Heart right ventricle (tissue), 16 donors: ENCODE measurements around the gene POGZ. TPM values are rescaled to one million over a fixed set of nuclear protein-coding genes. Genes with fewer than 3 reads are reported as not detected.

Source experiments
- ATAC-seq, 8 donors: fragments of 200-7000 bp; cut with Tn5 transposase; one replicate each; pipeline ENCODE4 v1.9.1; 2020; ENCODE audit warnings: mild to moderate bottlenecking in 8 of 8, moderate library complexity in 8 of 8, moderate number of reproducible peaks in 1 of 8
- DNase-seq, 2 donors: peaks; one replicate each; pipeline ENCODE4 v3.0.0-alpha.2; 2020
- H3K27ac ChIP-seq, 10 donors: fragments of 200-600 bp; sonication (generic) in 2 of 10; one replicate each; pipeline versions ENCODE4 v1.5.0 to v1.8.0; 2020 to 2022; ENCODE audit warnings: mild to moderate bottlenecking in 3 of 10
- H3K27me3 ChIP-seq, 7 donors: fragments of 200-600 bp; one replicate each; pipeline ENCODE4 v1.8.0; 2021 to 2022; ENCODE audit warnings: mild to moderate bottlenecking in 2 of 7
- H3K36me3 ChIP-seq, 9 donors: fragments of 200-600 bp; sonication (generic) in 1 of 9; one replicate each; pipeline versions ENCODE4 v1.5.0 to v1.8.0; 2020 to 2022; ENCODE audit warnings: mild to moderate bottlenecking in 2 of 9
- H3K4me1 ChIP-seq, 9 donors: fragments of 200-600 bp; sonication (generic) in 1 of 9; one replicate each; pipeline versions ENCODE4 v1.5.0 to v1.8.0; 2020 to 2022; ENCODE audit warnings: mild to moderate bottlenecking in 4 of 9
- H3K4me3 ChIP-seq, 10 donors: fragments of 200-600 bp; sonication (generic) in 2 of 10; one replicate each; pipeline versions ENCODE4 v1.5.0 to v1.8.0; 2020 to 2022; ENCODE audit warnings: mild to moderate bottlenecking in 7 of 10, moderate library complexity in 2 of 10
- H3K9me3 ChIP-seq, 11 donors: fragments of 200-600 bp in 10 of 11; sonication (generic) in 2 of 11; one replicate each; pipeline versions ENCODE4 v1.5.0 to v1.8.0; 2013 to 2022; ENCODE audit warnings: mild to moderate bottlenecking in 2 of 11, control low read depth in 1 of 11, moderate library complexity in 1 of 11
- WGBS, 2 donors: extraction: QIAGEN DNeasy Blood & Tissue Kit; methylation state at CpG; one replicate each; pipeline ENCODE4 v1.1.7; 2013; ENCODE audit warnings: inconsistent platforms in 1 of 2; 5-methylcytosine and 5-hydroxymethylcytosine counted together
- intact Hi-C, 10 donors: fragments of 100-400 bp; cut with DNase I; formaldehyde crosslinking; loops; one replicate each; pipeline versions ENCODE4 v1.11.1 to v1.14.2; 2022
- long read RNA-seq, 3 donors: library from polyadenylated mRNA; unstranded; transcript quantifications; one replicate each; pipeline ENCODE4 v2.0.0, GENCODE V29; 2020 to 2021
- polyA plus RNA-seq, 2 donors: library from polyadenylated mRNA; stranded (reverse); fragments of 200-250 nt; gene quantifications; one replicate each; pipeline ENCODE4 v1.2.3, GENCODE V29; 2013
- total RNA-seq, 10 donors: library from RNA; stranded (reverse); fragmentation: NEBNext Ultra II Directional in 3 of 10; extraction: Animal tissue kit (Norgen Biotek cat#: 25700) in 3 of 10; gene quantifications; one replicate each; pipeline versions ENCODE4 v1.2.1 to v1.2.4, GENCODE V29; 2021 to 2023
- TF ChIP-seq, protein P1 (sequence below), 9 donors: fragments of 200-600 bp; sonication (generic) in 2 of 9; IDR thresholded peaks; one replicate each; pipeline versions ENCODE4 v1.5.0 to v1.8.0; 2021 to 2022; ENCODE audit warnings: antibody characterized with exemption in 9 of 9, mild to moderate bottlenecking in 5 of 9, moderate library complexity in 1 of 9
- donor health status: Arrhythmogenic right ventricular cardiomyopathy.
- donor health status: ischemic (EF 13 %, LVEDD 7.1; RV severe dilation, severe dysfunction).
- donor health status: healthy with polysubstance abuse.
- donor health status: DM: no; HTN: yes; CAD: no.
- donor health status: DM: no; HTN: no; CAD: no.
- donor health status: ischemic (EF 25% LVEDD 6.9; RV normal size, moderate dysfunction).
- donor health status: ischemic (EF 25% LVEDD 5.7; RV mildly dilated, moderate dysfunction).
- donor health status: healthy.
- donor health status: DM: yes; HTN: yes; CAD: no.
- donor health status: Ischemic cardiomyopathy.
- donor health status: ischemic (EF 35%, LVEDD 5.7; RV mildly dilated, moderate dysfunction).
- donor health status: nonischemic (EF 11% LVEDD 7.7; RV severe dilation, severe dysfunction).
- donor health status: DM: yes; HTN: yes; CAD: no.
- donor health status: PGD.
- donor health status: ischemic (EF 29% LVEDD 5.4; RV normal size, mild dysfunction).
- donor health status: nonischemic (EF 23%, LVEDD 6.1; RV moderate dilation, normal function).

POGZ gene, protein sequence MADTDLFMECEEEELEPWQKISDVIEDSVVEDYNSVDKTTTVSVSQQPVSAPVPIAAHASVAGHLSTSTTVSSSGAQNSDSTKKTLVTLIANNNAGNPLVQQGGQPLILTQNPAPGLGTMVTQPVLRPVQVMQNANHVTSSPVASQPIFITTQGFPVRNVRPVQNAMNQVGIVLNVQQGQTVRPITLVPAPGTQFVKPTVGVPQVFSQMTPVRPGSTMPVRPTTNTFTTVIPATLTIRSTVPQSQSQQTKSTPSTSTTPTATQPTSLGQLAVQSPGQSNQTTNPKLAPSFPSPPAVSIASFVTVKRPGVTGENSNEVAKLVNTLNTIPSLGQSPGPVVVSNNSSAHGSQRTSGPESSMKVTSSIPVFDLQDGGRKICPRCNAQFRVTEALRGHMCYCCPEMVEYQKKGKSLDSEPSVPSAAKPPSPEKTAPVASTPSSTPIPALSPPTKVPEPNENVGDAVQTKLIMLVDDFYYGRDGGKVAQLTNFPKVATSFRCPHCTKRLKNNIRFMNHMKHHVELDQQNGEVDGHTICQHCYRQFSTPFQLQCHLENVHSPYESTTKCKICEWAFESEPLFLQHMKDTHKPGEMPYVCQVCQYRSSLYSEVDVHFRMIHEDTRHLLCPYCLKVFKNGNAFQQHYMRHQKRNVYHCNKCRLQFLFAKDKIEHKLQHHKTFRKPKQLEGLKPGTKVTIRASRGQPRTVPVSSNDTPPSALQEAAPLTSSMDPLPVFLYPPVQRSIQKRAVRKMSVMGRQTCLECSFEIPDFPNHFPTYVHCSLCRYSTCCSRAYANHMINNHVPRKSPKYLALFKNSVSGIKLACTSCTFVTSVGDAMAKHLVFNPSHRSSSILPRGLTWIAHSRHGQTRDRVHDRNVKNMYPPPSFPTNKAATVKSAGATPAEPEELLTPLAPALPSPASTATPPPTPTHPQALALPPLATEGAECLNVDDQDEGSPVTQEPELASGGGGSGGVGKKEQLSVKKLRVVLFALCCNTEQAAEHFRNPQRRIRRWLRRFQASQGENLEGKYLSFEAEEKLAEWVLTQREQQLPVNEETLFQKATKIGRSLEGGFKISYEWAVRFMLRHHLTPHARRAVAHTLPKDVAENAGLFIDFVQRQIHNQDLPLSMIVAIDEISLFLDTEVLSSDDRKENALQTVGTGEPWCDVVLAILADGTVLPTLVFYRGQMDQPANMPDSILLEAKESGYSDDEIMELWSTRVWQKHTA (N-terminal part only)
- total RNA-seq (10 to 100 TPM; 36.7 to 58.6 (median 48.9) TPM), polyA plus RNA-seq (10 to 100 TPM in 1 of 2 donors, 1 to 10 TPM in 1; 8.2 to 34.7 TPM)
- long read RNA-seq, donor 1, partial matches to known transcripts, result 2 of 5 reads
- long read RNA-seq, donor 1, other reads (novel, unspliced or antisense), result 3 of 5 reads
- long read RNA-seq, donor 2, partial matches to known transcripts, result 3 of 6 reads
- long read RNA-seq, donor 2, other reads (novel, unspliced or antisense), result 2 of 6 reads
- long read RNA-seq, donor 3, partial matches to known transcripts, result 10 of 24 reads
- long read RNA-seq, donor 3, other reads (novel, unspliced or antisense), result 13 of 24 reads

DNA sequence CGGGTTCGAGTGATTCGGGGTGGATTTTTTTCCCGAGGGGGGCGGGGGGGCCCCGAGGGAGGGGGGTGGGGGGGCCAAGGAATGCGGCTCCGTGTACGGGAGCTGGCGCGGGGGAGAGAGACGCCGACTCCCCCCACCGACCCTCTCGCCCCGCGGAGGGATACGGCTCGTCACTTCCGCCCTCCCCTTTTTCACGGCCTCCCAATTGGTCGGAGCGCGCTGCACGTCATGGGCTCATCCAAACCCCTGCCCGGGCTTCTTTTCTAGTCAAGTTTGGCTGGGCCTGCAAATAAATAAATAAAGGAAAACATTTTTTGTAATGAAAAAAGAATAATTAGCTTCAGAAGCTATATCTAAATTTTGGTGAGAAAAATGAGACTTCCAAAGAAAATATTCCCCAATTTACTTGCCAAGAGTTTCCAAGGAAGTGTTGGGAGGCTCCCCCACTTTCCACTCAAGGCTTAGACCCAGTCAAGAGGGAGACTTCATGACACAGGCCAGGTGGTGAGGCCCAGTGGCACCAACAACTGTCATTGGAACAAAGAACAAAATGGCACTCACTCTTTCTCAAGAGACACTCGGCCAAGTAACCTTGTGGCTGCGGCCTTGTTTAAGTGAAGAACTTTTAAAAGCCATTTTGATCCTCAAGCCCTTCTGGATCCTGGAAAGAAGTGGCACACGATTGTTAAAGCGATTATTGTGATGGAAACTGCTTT lies at the start of gene POGZ:
Gene POGZ (minus strand): TSS at position 164 of the 716 bp plus-strand sequence. CDS start 17,290 bp downstream, outside the sequence.
- 12 to 14% methylated on average over 27 to 30 of the region's 30 CpGs for WGBS, 2 donors
- Histone ChIP-seq H3K9me3 (no peaks in the 10 kb centered on the region), H3K4me1 (peaks cover 9 to 40% (median 32%) of the 10 kb centered on the region in 9 donors), H3K27ac (peak within 1 kb of the TSS; percentile 93 to 99 (median 96)), H3K36me3 (peaks cover 0 to 3% (median 0%) of the 10 kb centered on the region in 9 donors), H3K4me3 (peak within 1 kb of the TSS; percentile 54 to 84 (median 74)), H3K27me3 (peaks cover 0 to 7% (median 0%) of the 10 kb centered on the region in 7 donors)
- intact Hi-C loops, result loop anchor here in 5 of 10 donors (1.0 to 10.0 kb wide), 3 partner anchors 13 to 375 kb away; partner anchors contain the start of genes C2CD4D (in 1 of the 5) and RORC (in 1 of the 5)
- TF ChIP-seq, protein P1, sequence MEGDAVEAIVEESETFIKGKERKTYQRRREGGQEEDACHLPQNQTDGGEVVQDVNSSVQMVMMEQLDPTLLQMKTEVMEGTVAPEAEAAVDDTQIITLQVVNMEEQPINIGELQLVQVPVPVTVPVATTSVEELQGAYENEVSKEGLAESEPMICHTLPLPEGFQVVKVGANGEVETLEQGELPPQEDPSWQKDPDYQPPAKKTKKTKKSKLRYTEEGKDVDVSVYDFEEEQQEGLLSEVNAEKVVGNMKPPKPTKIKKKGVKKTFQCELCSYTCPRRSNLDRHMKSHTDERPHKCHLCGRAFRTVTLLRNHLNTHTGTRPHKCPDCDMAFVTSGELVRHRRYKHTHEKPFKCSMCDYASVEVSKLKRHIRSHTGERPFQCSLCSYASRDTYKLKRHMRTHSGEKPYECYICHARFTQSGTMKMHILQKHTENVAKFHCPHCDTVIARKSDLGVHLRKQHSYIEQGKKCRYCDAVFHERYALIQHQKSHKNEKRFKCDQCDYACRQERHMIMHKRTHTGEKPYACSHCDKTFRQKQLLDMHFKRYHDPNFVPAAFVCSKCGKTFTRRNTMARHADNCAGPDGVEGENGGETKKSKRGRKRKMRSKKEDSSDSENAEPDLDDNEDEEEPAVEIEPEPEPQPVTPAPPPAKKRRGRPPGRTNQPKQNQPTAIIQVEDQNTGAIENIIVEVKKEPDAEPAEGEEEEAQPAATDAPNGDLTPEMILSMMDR (IDR thresholded peaks at IDR 0.05), result no peak
- ATAC-seq, result peak; percentile 94 to 99 (median 97)
- DNase-seq, result peak; percentile 97 to 99

DNA sequence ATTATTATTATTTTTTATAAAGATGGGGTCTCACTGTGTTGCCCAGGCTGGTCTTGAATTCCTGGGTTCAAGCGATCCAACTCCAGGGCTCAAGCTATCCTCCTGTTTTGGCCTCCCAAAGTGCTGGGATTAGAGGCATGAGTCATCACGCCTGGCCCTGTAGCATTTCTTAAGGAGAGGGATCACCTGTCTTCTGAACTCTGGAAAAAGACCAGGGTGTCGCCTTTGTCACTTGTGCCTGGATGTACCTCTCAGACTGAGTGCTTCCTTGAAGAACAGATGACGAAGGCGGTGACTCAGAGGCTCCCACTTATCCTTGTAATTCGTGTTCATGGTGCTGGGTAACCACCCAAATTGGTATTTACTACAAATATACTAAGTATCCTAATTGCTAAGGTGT lies 49.5 kb upstream of the POGZ start:
- intact Hi-C loops, result no loop called here
- Histone ChIP-seq H3K4me3 (no peak overlapping the region), H3K9me3 (no peaks in the 10 kb centered on the region), H3K27me3 (peaks cover 0 to 45% (median 15%) of the 10 kb centered on the region in 7 donors), H3K27ac (no peak overlapping the region), H3K36me3 (no peaks in the 10 kb centered on the region), H3K4me1 (peaks cover 12 to 34% (median 16%) of the 10 kb centered on the region in 9 donors)
- no peak for DNase-seq
- 86 to 87% methylated on average over 6 of the region's 6 CpGs for WGBS, 2 donors
- ATAC-seq, result no peak
- TF ChIP-seq, protein P1 (IDR thresholded peaks at IDR 0.05), result no peak

DNA sequence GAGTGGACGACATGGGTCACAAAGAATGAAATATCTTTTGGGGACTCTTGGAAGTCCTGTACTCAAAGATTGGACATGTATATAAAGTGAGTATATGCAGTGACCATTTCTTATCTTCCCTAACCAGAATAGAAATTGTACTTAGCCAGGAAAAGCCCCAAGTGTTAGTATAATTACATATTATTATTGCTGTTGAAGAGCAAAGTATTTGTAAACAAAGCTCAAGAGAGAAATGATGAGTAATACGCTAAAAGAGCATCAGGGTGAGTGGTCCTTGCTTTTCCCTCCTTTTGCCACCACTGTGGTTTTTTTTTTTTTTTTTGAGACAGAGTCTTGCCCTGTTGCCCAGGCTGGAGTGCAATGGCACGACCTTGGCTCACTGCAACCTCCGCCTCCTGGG lies 45.5 kb upstream of the POGZ start:
- Histone ChIP-seq H3K27ac (peak overlapping the region in 1 of 10 donors; percentile 37), H3K4me1 (peaks cover 0 to 12% (median 0%) of the 10 kb centered on the region in 9 donors), H3K4me3 (no peak overlapping the region), H3K9me3 (no peaks in the 10 kb centered on the region), H3K36me3 (no peaks in the 10 kb centered on the region), H3K27me3 (peaks cover 0 to 6% (median 0%) of the 10 kb centered on the region in 7 donors)
- ATAC-seq, result no peak
- TF ChIP-seq, protein P1 (IDR thresholded peaks at IDR 0.05), result no peak
- intact Hi-C loops, result no loop called here
- no peak for DNase-seq
- WGBS, 2 donors, result 76 to 84% methylated on average over 4 of the region's 4 CpGs
